Kidney (tissue), 14 donors: Measurements from ENCODE around the gene ARAP2. TPM values are rescaled to one million over a fixed set of nuclear protein-coding genes. Genes with fewer than 3 reads are reported as not detected.
A peak's percentile ranks its signal among the peaks of the same experiment; 100 is the strongest.
"Not testable (repeated sequence)": the region's sequence is repeated elsewhere in the genome, so short reads cannot be mapped to it uniquely, and the experiment has no call there.

Experiments used
- DNase-seq, 5 donors: peaks; one replicate each; pipeline ENCODE4 v3.0.0-alpha.2; 2013 to 2020
- FAIRE-seq: peaks from 2 replicates; lab custom pipeline; 2012; peaks lifted over from hg19 to GRCh38; lab: Jason Lieb, UNC
- H3K27ac ChIP-seq, 2 donors: one replicate each; pipeline ENCODE4 v1.7.0; 2013; ENCODE audit warnings: low read depth in 2 of 2, low read length in 2 of 2, inconsistent platforms in 1 of 2
- H3K27me3 ChIP-seq: one replicate; pipeline ENCODE4 v1.7.1; 2013; ENCODE audit warnings: low read length, inconsistent platforms; ENCODE audit not compliant: control insufficient read depth, insufficient read depth
- H3K36me3 ChIP-seq, 3 donors: one replicate each; pipeline versions ENCODE4 v1.7.0 to v1.7.1; 2013; ENCODE audit warnings: low read length in 3 of 3, control low read depth in 1 of 3, inconsistent platforms in 1 of 3; ENCODE audit not compliant: insufficient read depth in 3 of 3, control insufficient read depth in 2 of 3
- H3K4me1 ChIP-seq, 3 donors: one replicate each; pipeline versions ENCODE4 v1.7.0 to v1.7.1; 2013; ENCODE audit warnings: low read length in 3 of 3, inconsistent platforms in 1 of 3, low read depth in 1 of 3; ENCODE audit not compliant: control insufficient read depth in 2 of 3, insufficient read depth in 2 of 3
- H3K4me3 ChIP-seq, 3 donors: one replicate each; pipeline versions ENCODE4 v1.7.0 to v1.8.1; 2013; ENCODE audit warnings: low read length in 3 of 3, control low read depth in 1 of 3, inconsistent platforms in 1 of 3
- H3K9ac ChIP-seq, 3 donors: one replicate each; pipeline versions ENCODE4 v1.7.0 to v1.7.1; 2013; ENCODE audit warnings: low read length in 3 of 3, control low read depth in 1 of 3, inconsistent platforms in 1 of 3
- H3K9me3 ChIP-seq, 3 donors: one replicate each; pipeline versions ENCODE4 v1.7.0 to v1.7.1; 2013; ENCODE audit warnings: low read length in 3 of 3, control low read depth in 1 of 3, inconsistent platforms in 1 of 3; ENCODE audit not compliant: control insufficient read depth in 2 of 3, insufficient read depth in 1 of 3
- intact Hi-C: fragments of 100-400 bp; cut with DNase I; formaldehyde crosslinking; loops from one replicate; pipeline ENCODE4 v1.11.1; 2022
- polyA plus RNA-seq: library from polyadenylated mRNA; stranded (reverse); fragments of 350-450 nt; fragmentation: Illumina TruSeq; extraction: RNeasy Lipid Tissue Mini Kit (QIAGEN cat#74804); gene quantifications from one replicate; pipeline ENCODE4 v1.2.3, GENCODE V29; 2014; ENCODE audit warnings: low read depth, low replicate concordance; ENCODE audit not compliant: insufficient read depth
- total RNA-seq: library from RNA; stranded (reverse); fragmentation: NEBNext Ultra II Directional; extraction: Animal tissue kit (Norgen Biotek cat#: 25700); gene quantifications from one replicate; pipeline ENCODE4 v1.2.1, GENCODE V29; 2021
- TF ChIP-seq, protein P1 (sequence below): IDR thresholded peaks from 3 replicates; pipeline ENCODE4 v1.5.1; 2012; ENCODE audit warnings: mild to moderate bottlenecking, moderate library complexity, borderline replicate concordance; ENCODE audit not compliant: insufficient read depth; ENCODE audit errors: extremely low read depth
- donor health status: control.
- donor health status: control.
- donor health status: control.
- donor health status: control.
- donor health status: control.
- donor health status: DM: yes; HTN: yes; CAD: no.
- donor health status: Normal renal cell carcinoma (clear cell type).

The ARAP2 gene
- total and polyA plus RNA-seq, 2 donors from 2014 or later, result 3.1 to 33.5 TPM

DNA sequence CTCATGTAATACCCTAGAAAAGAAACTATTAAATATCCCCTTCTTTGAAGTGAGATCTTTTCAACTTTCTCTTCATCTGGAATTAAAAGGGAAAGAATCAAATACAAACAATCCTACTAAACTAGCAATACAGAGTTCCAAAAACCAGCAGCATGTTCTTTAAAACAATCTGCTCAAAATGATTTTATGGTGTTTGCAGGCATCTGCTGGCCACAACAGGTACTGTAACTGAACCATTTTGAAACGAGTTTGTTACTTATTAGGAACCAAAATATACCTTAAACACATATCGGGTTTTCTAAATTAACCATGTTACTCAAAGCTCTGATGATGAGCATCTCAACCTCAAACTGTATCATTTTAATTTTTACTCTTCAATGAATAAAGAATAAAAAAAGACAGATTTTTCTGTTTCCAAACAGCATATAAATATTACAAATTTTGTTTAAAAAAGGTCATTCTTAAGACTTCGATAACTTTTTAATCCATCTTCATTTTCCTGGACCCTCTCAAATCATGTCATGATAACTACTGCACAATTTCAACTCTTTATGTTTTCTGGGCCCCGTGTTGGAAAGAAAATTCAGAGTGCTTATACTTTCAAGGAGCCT is 56.5 kb downstream of the ARAP2 start:
- Histone ChIP-seq H3K4me3 (no peak overlapping the region), H3K27me3 (no peaks in the 10 kb centered on the region), H3K36me3 (no peaks in the 10 kb centered on the region), H3K27ac (no peak overlapping the region), H3K9me3 (no peaks in the 10 kb centered on the region), H3K9ac (no peak overlapping the region), H3K4me1 (no peaks in the 10 kb centered on the region)
- intact Hi-C loops, result no loop called here
- DNase-seq (peak in 3 of 5 donors; percentile 17 to 70 (median 40)), FAIRE-seq (no peak)
- TF ChIP-seq, protein P1, sequence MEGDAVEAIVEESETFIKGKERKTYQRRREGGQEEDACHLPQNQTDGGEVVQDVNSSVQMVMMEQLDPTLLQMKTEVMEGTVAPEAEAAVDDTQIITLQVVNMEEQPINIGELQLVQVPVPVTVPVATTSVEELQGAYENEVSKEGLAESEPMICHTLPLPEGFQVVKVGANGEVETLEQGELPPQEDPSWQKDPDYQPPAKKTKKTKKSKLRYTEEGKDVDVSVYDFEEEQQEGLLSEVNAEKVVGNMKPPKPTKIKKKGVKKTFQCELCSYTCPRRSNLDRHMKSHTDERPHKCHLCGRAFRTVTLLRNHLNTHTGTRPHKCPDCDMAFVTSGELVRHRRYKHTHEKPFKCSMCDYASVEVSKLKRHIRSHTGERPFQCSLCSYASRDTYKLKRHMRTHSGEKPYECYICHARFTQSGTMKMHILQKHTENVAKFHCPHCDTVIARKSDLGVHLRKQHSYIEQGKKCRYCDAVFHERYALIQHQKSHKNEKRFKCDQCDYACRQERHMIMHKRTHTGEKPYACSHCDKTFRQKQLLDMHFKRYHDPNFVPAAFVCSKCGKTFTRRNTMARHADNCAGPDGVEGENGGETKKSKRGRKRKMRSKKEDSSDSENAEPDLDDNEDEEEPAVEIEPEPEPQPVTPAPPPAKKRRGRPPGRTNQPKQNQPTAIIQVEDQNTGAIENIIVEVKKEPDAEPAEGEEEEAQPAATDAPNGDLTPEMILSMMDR, result peak; percentile 48

DNA sequence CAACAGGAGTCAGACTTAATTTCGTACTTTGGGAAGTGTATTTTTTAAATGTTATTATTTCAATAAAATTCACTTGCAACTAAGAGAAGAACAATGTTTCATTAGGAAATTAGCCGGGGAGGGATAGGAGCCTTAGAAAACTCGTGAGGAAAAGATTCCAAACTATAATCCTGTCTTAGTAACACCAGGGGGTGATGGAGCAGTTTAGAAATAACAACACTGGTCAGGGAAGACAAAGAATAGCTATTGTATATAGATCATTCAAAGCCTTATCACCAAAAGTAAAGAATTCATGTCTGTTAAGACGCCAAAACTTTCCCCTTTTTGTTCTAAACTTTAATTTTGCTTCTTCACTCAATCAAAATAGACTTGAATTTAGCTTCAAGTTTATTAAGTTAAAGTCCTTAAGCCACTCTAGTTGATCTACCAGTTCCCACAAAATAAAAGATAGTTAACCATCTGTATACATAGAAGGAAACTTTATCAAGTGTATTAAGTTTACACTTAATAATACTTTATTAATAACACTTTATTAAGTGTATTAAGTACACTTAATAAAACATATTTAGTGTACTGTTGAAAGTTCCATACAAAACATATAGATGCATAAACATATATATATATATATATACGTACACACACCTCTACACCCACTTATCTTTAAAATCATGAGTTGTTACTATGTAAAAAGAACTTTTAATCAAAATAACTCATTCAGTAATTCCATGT is 60.5 kb downstream of the ARAP2 start:
- H3K4me1 ChIP-seq, result no peaks in the 10 kb centered on the region
- DNase-seq, result no peak
- H3K27ac ChIP-seq, result no peak overlapping the region
- TF ChIP-seq, protein P1, result no peak
- peak; percentile 59 for FAIRE-seq
- H3K27me3 ChIP-seq, result no peaks in the 10 kb centered on the region
- H3K36me3 ChIP-seq, result no peaks in the 10 kb centered on the region
- H3K4me3 ChIP-seq, result no peak overlapping the region
- H3K9ac ChIP-seq, result no peak overlapping the region
- no peaks in the 10 kb centered on the region for H3K9me3 ChIP-seq
- intact Hi-C loops, result no loop called here

DNA sequence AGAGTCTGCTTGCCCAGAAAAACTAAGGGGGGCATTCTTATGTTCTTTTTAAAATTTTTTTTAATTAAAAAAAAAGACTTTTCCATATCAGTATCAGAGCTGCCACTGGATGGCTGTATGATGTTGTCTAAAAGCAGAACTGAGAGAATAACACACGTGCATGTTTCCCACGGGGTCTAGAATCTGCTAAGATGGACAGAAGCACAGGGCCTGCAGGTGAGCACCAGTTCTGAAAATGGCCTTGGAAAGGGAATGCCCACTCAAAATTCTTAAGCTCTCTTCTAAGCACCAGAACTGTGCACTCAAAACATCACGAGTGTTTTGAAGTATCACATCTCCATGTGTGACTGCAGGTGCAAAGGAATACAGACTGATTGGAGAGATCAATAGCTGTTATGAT is 61.1 kb downstream of the ARAP2 start:
- H3K4me3 ChIP-seq, result no peak overlapping the region
- DNase-seq (no peak), FAIRE-seq (no peak)
- H3K27ac ChIP-seq, result no peak overlapping the region
- no peaks in the 10 kb centered on the region for H3K27me3 ChIP-seq
- no peaks in the 10 kb centered on the region for H3K9me3 ChIP-seq
- no peak overlapping the region for H3K9ac ChIP-seq
- TF ChIP-seq, protein P1, result no peak
- no peaks in the 10 kb centered on the region for H3K36me3 ChIP-seq
- intact Hi-C loops, result no loop called here
- H3K4me1 ChIP-seq, result no peaks in the 10 kb centered on the region

DNA sequence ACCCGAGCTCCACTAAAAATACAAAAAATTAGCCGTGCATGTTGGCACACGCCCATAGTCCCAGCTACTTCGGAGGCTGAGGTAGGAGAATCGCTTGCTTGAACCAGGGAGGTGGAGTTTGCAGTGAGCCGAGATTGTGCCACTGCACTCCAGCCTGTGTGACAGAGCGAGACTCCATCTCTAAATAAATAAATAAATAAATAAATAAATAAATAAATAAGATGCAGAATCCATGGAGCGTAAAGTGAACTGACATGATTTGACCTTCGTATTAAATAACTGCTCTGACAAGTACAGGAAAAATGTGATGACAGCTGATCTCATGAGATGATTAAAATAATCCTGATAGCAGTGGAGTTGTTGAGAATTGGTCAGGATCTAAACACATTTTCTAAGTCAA is 62.0 kb downstream of the ARAP2 start:
- H3K36me3 ChIP-seq, H3K9ac ChIP-seq, H3K9me3 ChIP-seq, H3K4me1 ChIP-seq, intact Hi-C loops, H3K27ac ChIP-seq, FAIRE-seq, DNase-seq, H3K4me3 ChIP-seq, H3K27me3 ChIP-seq: not testable (repeated sequence)
